ENCODE results near the gene FCN2.

FCN2 gene

GRCh38 chr9:134913041-134913712 is 32.6 kb downstream of the FCN2 start:
- DNase-seq, result no peak

- no peak for DNase-seq
Observed at GRCh38 chr9:134913713-134914500, 33.3 kb downstream of the FCN2 start.

GRCh38 chr9:134914501-134914834 is 33.9 kb downstream of the FCN2 start:
- DNase-seq, result no peak

- no peak for DNase-seq
Observed at GRCh38 chr9:134915046-134915985, 34.7 kb downstream of the FCN2 start.

- no peak for DNase-seq
Observed at GRCh38 chr9:134916161-134916665, 35.6 kb downstream of the FCN2 start.

- peak; percentile 74 to 75 for DNase-seq
Observed at GRCh38 chr9:134917431-134918373, 37.1 kb downstream of the FCN2 start, which contains the start of gene FCN1. Gene FCN1, minus strand, starts transcription at chr9:134917912. Its CDS starts 41 bp downstream, at chr9:134917871.

GRCh38 chr9:134918646-134919045 is 38.0 kb downstream of the FCN2 start:
- no peak for DNase-seq

- peak; percentile 53 to 59 for DNase-seq
Observed at GRCh38 chr9:134919303-134919702, 38.7 kb downstream of the FCN2 start.

GRCh38 chr9:134922066-134922931 is 41.7 kb downstream of the FCN2 start:
- peak; percentile 78 to 83 for DNase-seq

- peak; percentile 35 to 37 for DNase-seq
Observed at GRCh38 chr9:134922932-134923240, 42.3 kb downstream of the FCN2 start.

- peak in 1 of 2 donors; percentile 13 for DNase-seq
Observed at GRCh38 chr9:134923466-134923865, 42.9 kb downstream of the FCN2 start.

GRCh38 chr9:134925011-134925511 is 44.5 kb downstream of the FCN2 start:
- peak; percentile 54 for DNase-seq

GRCh38 chr9:134928436-134929192 is 48.0 kb downstream of the FCN2 start:
- DNase-seq, result no peak

GRCh38 chr9:134929193-134930158 is 48.9 kb downstream of the FCN2 start:
- DNase-seq, result peak; percentile 89 to 90

GRCh38 chr9:134930398-134930797 is 49.8 kb downstream of the FCN2 start:
- no peak for DNase-seq

GRCh38 chr9:134932171-134932570 is 51.6 kb downstream of the FCN2 start:
- no peak for DNase-seq

GRCh38 chr9:134932606-134933005 is 52.0 kb downstream of the FCN2 start:
- DNase-seq, result peak in 1 of 2 donors; percentile 33

GRCh38 chr9:134933076-134933659 is 52.6 kb downstream of the FCN2 start:
- no peak for DNase-seq

All from inflammatory macrophage treated with lipopolysaccharide for 1 hour (primary cell).